SU-DHL-6 (cell line): ENCODE data around the gene ELMO1.

Source experiments
- H2AFZ ChIP-seq: fragments of 200-600 bp; sonication (generic); 2 replicates; pipeline ENCODE4 v1.6.1; 2014; ENCODE audit warnings: low read depth, mild to moderate bottlenecking, moderate library complexity, mixed read lengths, antibody characterized with exemption, low read length; ENCODE audit not compliant: severe bottlenecking
- H3F3A ChIP-seq: fragments of 200-600 bp; shearing (Covaris generic); 2 replicates; pipeline ENCODE4 v1.6.0; 2016; ENCODE audit warnings: antibody characterized with exemption, mild to moderate bottlenecking; ENCODE audit not compliant: insufficient read depth
- H3K27ac ChIP-seq: fragments of 200-600 bp; sonication (generic); 2 replicates; pipeline ENCODE4 v1.5.1; 2016; ENCODE audit warnings: low read depth, mild to moderate bottlenecking, low read length, moderate library complexity, mixed read lengths
- H3K27me3 ChIP-seq: fragments of 200-600 bp; sonication (generic), shearing (Covaris generic); 2 replicates; pipeline ENCODE4 v1.6.0; 2014; ENCODE audit warnings: mild to moderate bottlenecking, low read length
- H3K36me3 ChIP-seq: fragments of 200-600 bp; sonication (generic); 2 replicates; pipeline ENCODE4 v1.6.1; 2014; ENCODE audit warnings: mild to moderate bottlenecking, low read length, mixed read lengths
- H3K4me2 ChIP-seq: fragments of 300-600, 200-600 bp; shearing (Covaris generic), sonication (generic); 2 replicates; pipeline ENCODE4 v1.6.0; 2014; ENCODE audit warnings: low read length, low read depth, mild to moderate bottlenecking; ENCODE audit not compliant: poor library complexity, severe bottlenecking
- H3K4me3 ChIP-seq: fragments of 200-600 bp; sonication (generic); 2 replicates; pipeline ENCODE4 v1.5.1; 2014; ENCODE audit warnings: antibody characterized with exemption, low read length, mild to moderate bottlenecking, mixed read lengths; ENCODE audit not compliant: insufficient read depth, poor library complexity, severe bottlenecking
- H3K79me2 ChIP-seq: fragments of 200-600 bp; sonication (generic); 2 replicates; pipeline ENCODE4 v1.6.1; 2014; ENCODE audit warnings: mild to moderate bottlenecking, low read length, moderate library complexity; ENCODE audit not compliant: insufficient read depth
- H3K9ac ChIP-seq: fragments of 200-600 bp; sonication (generic); 2 replicates; pipeline ENCODE4 v1.7.0; 2014; ENCODE audit warnings: mild to moderate bottlenecking, low read length
- H3K9me2 ChIP-seq: fragments of 200-600 bp; sonication (generic); replicated peaks from 2 replicates; pipeline ENCODE4 v1.6.1; 2014; ENCODE audit warnings: low read length; ENCODE audit not compliant: insufficient read depth
- H3K9me3 ChIP-seq: fragments of 200-600 bp; sonication (generic); 2 replicates; pipeline ENCODE4 v1.6.1; 2014; ENCODE audit warnings: low read length, mixed read lengths; ENCODE audit not compliant: insufficient read depth
- H4K20me1 ChIP-seq: fragments of 200-600 bp; sonication (generic); 2 replicates; pipeline ENCODE4 v1.6.1; 2014; ENCODE audit warnings: low read depth, mild to moderate bottlenecking, antibody characterized with exemption, low read length, moderate library complexity, mixed read lengths
- EZH2phosphoT487 ChIP-seq: fragments of 200-600 bp; sonication (generic), shearing (Covaris generic); conservative IDR thresholded peaks from 2 replicates; pipeline ENCODE4 v1.6.1; 2018; ENCODE audit warnings: mild to moderate bottlenecking, antibody characterized with exemption, low read length, moderate library complexity, mixed read lengths
- TF ChIP-seq, protein P1 (sequence below): fragments of 200-600 bp; sonication (generic); IDR thresholded peaks from one replicate; pipeline ENCODE4 v1.5.1; 2017; ENCODE audit warnings: antibody characterized with exemption, mild to moderate bottlenecking, low read length, moderate library complexity; ENCODE audit not compliant: insufficient read depth, poor library complexity, severe bottlenecking

ELMO1 gene

DNA sequence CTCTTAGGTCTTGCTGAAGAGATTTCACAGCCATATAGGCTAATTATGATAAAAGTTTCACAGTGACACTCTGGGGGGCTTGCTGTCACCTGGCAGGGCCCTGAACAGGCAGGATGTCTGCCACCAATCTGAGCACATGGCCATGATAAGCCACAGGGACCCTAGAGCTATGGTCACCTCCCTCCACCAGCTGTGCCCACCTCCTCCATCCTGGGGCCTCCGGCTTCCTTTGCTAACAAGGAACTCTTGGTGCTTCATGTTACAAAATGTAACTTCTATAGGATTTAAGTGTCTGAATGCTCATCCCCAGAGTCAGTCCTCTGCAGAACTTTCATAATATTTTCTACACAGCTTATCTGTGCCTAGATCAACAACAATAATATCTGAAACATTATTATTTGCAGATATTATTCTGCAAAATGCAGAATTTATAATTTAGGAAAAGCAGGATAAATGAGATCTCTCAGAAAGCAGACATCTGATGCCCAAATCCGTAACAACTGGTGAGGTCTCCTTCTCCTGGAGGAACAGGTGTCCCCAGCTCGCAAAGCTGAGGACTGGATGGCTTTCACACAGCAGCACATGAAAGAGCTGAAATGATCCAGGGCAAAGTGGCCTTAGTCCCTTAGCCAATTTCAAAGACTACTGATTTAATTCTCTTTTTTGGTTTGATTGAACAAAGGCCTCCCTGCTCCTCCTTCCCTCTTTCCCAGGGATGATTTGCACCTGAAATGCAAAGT is 437.3 kb downstream of the ELMO1 start:
- Histone ChIP-seq H3K27ac (no peak overlapping the region), H3F3A (no peaks in the 10 kb centered on the region), H3K36me3 (0 out of 2 replicates have a peak, but pooled peaks cover 4% of the 10 kb centered on the region), H2AFZ (no peak overlapping the region), H3K4me3 (no peak overlapping the region), H3K9ac (no peak overlapping the region), H4K20me1 (no peaks in the 10 kb centered on the region), H3K4me2 (no peak overlapping the region), H3K9me3 (no peaks in the 10 kb centered on the region), H3K9me2 (no peaks in the 10 kb centered on the region), H3K79me2 (no peaks in the 10 kb centered on the region), H3K27me3 (no peaks in the 10 kb centered on the region)
- no peak for TF ChIP-seq EZH2phosphoT487
- TF ChIP-seq, protein P1, sequence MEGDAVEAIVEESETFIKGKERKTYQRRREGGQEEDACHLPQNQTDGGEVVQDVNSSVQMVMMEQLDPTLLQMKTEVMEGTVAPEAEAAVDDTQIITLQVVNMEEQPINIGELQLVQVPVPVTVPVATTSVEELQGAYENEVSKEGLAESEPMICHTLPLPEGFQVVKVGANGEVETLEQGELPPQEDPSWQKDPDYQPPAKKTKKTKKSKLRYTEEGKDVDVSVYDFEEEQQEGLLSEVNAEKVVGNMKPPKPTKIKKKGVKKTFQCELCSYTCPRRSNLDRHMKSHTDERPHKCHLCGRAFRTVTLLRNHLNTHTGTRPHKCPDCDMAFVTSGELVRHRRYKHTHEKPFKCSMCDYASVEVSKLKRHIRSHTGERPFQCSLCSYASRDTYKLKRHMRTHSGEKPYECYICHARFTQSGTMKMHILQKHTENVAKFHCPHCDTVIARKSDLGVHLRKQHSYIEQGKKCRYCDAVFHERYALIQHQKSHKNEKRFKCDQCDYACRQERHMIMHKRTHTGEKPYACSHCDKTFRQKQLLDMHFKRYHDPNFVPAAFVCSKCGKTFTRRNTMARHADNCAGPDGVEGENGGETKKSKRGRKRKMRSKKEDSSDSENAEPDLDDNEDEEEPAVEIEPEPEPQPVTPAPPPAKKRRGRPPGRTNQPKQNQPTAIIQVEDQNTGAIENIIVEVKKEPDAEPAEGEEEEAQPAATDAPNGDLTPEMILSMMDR = no peak

DNA sequence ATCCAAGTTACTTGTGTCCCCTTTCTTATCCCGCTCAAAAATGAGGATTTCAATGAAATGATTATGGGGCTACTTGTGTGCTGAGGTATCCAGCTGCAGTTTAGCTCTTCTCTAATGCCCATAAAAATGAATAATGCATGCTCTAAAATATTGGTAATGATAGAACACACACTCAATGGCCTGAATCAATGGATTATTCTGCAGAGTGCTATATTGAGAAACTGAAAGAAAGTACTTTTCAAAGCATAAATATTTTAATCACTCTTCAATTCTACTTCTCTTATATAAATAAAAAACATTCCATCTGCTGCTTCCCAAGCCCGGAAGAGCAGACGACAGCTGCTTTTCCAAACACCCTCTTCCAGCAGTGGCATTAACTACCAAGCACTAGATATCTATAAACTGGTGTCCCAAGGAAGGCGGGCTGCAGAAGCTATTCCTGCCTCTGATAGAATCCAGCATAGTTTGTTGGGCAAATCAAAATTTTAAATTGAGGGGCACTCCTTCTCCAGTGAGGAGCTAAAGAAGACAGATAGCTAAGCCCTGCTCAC is 439.5 kb downstream of the ELMO1 start:
- Histone ChIP-seq H3K9ac (no peak overlapping the region), H4K20me1 (no peaks in the 10 kb centered on the region), H3K4me2 (no peak overlapping the region), H3K9me3 (no peaks in the 10 kb centered on the region), H3K4me3 (no peak overlapping the region), H2AFZ (no peak overlapping the region), H3K36me3 (0 out of 2 replicates have a peak, but pooled peaks cover 4% of the 10 kb centered on the region), H3K79me2 (no peaks in the 10 kb centered on the region), H3F3A (no peaks in the 10 kb centered on the region), H3K27ac (no peak overlapping the region), H3K27me3 (no peaks in the 10 kb centered on the region), H3K9me2 (no peaks in the 10 kb centered on the region)
- TF ChIP-seq EZH2phosphoT487 = no peak
- TF ChIP-seq, protein P1 = no peak

DNA sequence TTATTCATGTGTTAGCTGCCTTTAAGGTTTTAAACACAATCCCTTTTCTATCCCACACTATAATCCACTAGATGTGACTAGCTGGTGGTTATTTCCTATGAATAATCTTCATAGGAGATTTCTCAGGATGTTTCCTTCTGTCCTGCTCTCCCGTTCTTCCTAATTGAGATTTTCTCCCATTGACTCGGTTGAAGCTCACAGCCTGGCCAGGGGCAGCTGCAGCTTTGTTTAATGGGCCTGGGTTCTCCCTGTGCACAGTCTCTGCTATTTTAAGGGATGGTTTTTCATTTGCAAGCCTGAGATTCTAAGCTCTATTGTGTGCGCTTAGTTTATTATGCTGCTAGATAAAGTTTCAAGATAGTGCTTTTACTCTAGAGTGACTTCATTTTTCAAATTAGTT is 441.0 kb downstream of the ELMO1 start:
- no peaks in the 10 kb centered on the region for H3K36me3 ChIP-seq
- TF ChIP-seq, protein P1 = no peak
- no peak for TF ChIP-seq EZH2phosphoT487

More for the DNA sequence above, 441.0 kb downstream of the ELMO1 start:
- H3K27me3 ChIP-seq = no peaks in the 10 kb centered on the region
- no peaks in the 10 kb centered on the region for H4K20me1 ChIP-seq
- no peaks in the 10 kb centered on the region for H3F3A ChIP-seq
- H3K4me3 ChIP-seq = no peak overlapping the region
- H3K9me3 ChIP-seq = no peaks in the 10 kb centered on the region
- no peak overlapping the region for H3K4me2 ChIP-seq
- H3K9ac ChIP-seq = no peak overlapping the region
- H3K9me2 ChIP-seq = no peaks in the 10 kb centered on the region
- H3K27ac ChIP-seq = no peak overlapping the region
- H3K79me2 ChIP-seq = no peaks in the 10 kb centered on the region
- H2AFZ ChIP-seq = no peak overlapping the region
